Thoracic aorta (tissue), 2 donors: ENCODE measurements around the gene GSTA1. TPM values are rescaled to one million over a fixed set of nuclear protein-coding genes. Genes with fewer than 3 reads are reported as not detected.
"Not testable (repeated sequence)": the region's sequence is repeated elsewhere in the genome, so short reads cannot be mapped to it uniquely, and the experiment has no call there.

ENCODE experiments used
- ATAC-seq: fragments of 150-250 bp; one replicate; pipeline ENCODE4 v1.8.0; 2017; ENCODE audit warnings: low read depth; ENCODE audit not compliant: insufficient number of reproducible peaks, low FRiP score
- DNase-seq: peaks from one replicate; pipeline ENCODE4 v3.0.0-alpha.2; 2020; ENCODE audit warnings: low spot score
- H3K27ac ChIP-seq, 2 donors: fragments of 200-600 bp; sonication (generic); 1 replicate in 1 of 2; 2 replicates in 1 of 2; pipeline ENCODE4 v1.5.1; 2016; ENCODE audit warnings: mild to moderate bottlenecking in 2 of 2, moderate library complexity in 2 of 2
- H3K27me3 ChIP-seq: fragments of 200-600 bp; sonication (generic); replicated peaks from 2 replicates; pipeline ENCODE4 v1.6.0; 2016; ENCODE audit warnings: mild to moderate bottlenecking; ENCODE audit not compliant: insufficient read depth
- H3K36me3 ChIP-seq: fragments of 200-600 bp; sonication (generic); one replicate; pipeline ENCODE4 v1.5.1; 2016
- H3K4me1 ChIP-seq, 2 donors: fragments of 200-600 bp; sonication (generic); 1 replicate in 1 of 2; 2 replicates in 1 of 2; pipeline versions ENCODE4 v1.5.1 to v1.6.0; 2016; ENCODE audit warnings: low read depth in 2 of 2, mild to moderate bottlenecking in 1 of 2; ENCODE audit not compliant: control insufficient read depth in 1 of 2
- H3K4me3 ChIP-seq: fragments of 200-600 bp; sonication (generic); 2 replicates; pipeline ENCODE4 v1.5.1; 2016; ENCODE audit warnings: mild to moderate bottlenecking
- H3K9me3 ChIP-seq: fragments of 200-600 bp; sonication (generic); 2 replicates; pipeline ENCODE4 v1.5.1; 2016
- CTCF ChIP-seq: fragments of 200-600 bp; sonication (generic); IDR thresholded peaks from one replicate; pipeline ENCODE4 v1.5.1; 2019; ENCODE audit warnings: antibody characterized with exemption
- total RNA-seq, 2 donors: library from RNA; depleted of rRNA; stranded (reverse); fragments of >200 nt; gene quantifications; one replicate each; pipeline versions ENCODE4 v1.1.0 to v1.2.3, GENCODE V29; 2016

GSTA1 gene
- total RNA-seq, 2 donors from 2014 or later = not detected

- TF ChIP-seq CTCF = no peak
- Histone ChIP-seq H3K4me3 (no peak overlapping the region), H3K27ac (no peak overlapping the region), H3K36me3 (no peaks in the 10 kb centered on the region), H3K27me3 (no peaks in the 10 kb centered on the region), H3K4me1 (no peaks in the 10 kb centered on the region), H3K9me3 (no peaks in the 10 kb centered on the region)
- ATAC-seq = no peak
- DNase-seq = no peak
Observed at GRCh38 chr6:52808660-52809059, 5.0 kb upstream of the GSTA1 start.

- no peaks in the 10 kb centered on the region for H3K27me3 ChIP-seq
- H3K27ac ChIP-seq = no peak overlapping the region
- H3K36me3 ChIP-seq = no peaks in the 10 kb centered on the region
- H3K4me3 ChIP-seq = no peak overlapping the region
- no peak for TF ChIP-seq CTCF
- DNase-seq (no peak), ATAC-seq (no peak)
- no peaks in the 10 kb centered on the region for H3K9me3 ChIP-seq
- no peaks in the 10 kb centered on the region for H3K4me1 ChIP-seq
Observed at GRCh38 chr6:52802806-52803205, 810 bp downstream of the GSTA1 start.

- Histone ChIP-seq H3K9me3 (no peaks in the 10 kb centered on the region), H3K27me3 (no peaks in the 10 kb centered on the region), H3K4me3 (no peak overlapping the region), H3K4me1 (no peaks in the 10 kb centered on the region), H3K27ac (no peak overlapping the region), H3K36me3 (no peaks in the 10 kb centered on the region)
- no peak for ATAC-seq
- no peak for DNase-seq
- no peak for TF ChIP-seq CTCF
Observed at GRCh38 chr6:52801188-52801841, 2.3 kb downstream of the GSTA1 start.

GRCh38 chr6:52799272-52799671 is 4.3 kb downstream of the GSTA1 start:
- ATAC-seq = not testable (repeated sequence)

GRCh38 chr6:52794366-52794765 is 9.2 kb downstream of the GSTA1 start:
- H3K4me1 ChIP-seq, H3K27ac ChIP-seq, H3K27me3 ChIP-seq, ATAC-seq, DNase-seq, H3K9me3 ChIP-seq, H3K4me3 ChIP-seq, H3K36me3 ChIP-seq: not testable (repeated sequence)

More at GRCh38 chr6:52799272-52799671, 4.3 kb downstream of the GSTA1 start:
- H3K9me3 ChIP-seq, H3K4me3 ChIP-seq, H3K27me3 ChIP-seq, DNase-seq, H3K36me3 ChIP-seq, H3K27ac ChIP-seq, H3K4me1 ChIP-seq: not testable (repeated sequence)

GRCh38 chr6:52790861-52791260 is 12.8 kb downstream of the GSTA1 start:
- Histone ChIP-seq H3K36me3 (no peaks in the 10 kb centered on the region), H3K27ac (no peak overlapping the region), H3K27me3 (no peaks in the 10 kb centered on the region), H3K4me3 (no peak overlapping the region), H3K9me3 (no peaks in the 10 kb centered on the region), H3K4me1 (peaks cover 0 to 19% of the 10 kb centered on the region in 2 donors)
- DNase-seq = no peak
- no peak for ATAC-seq
- TF ChIP-seq CTCF = no peak

- Histone ChIP-seq H3K27ac (peak overlapping the region in 1 of 2 donors; percentile 55), H3K4me1 (peaks cover 0 to 19% of the 10 kb centered on the region in 2 donors)
- H3K27me3 ChIP-seq, H3K9me3 ChIP-seq, ATAC-seq, DNase-seq, H3K4me3 ChIP-seq, H3K36me3 ChIP-seq: not testable (repeated sequence)
Observed at GRCh38 chr6:52789658-52790057, 14.0 kb downstream of the GSTA1 start.
